ENCODE results near the gene LCNL1.

DNA sequence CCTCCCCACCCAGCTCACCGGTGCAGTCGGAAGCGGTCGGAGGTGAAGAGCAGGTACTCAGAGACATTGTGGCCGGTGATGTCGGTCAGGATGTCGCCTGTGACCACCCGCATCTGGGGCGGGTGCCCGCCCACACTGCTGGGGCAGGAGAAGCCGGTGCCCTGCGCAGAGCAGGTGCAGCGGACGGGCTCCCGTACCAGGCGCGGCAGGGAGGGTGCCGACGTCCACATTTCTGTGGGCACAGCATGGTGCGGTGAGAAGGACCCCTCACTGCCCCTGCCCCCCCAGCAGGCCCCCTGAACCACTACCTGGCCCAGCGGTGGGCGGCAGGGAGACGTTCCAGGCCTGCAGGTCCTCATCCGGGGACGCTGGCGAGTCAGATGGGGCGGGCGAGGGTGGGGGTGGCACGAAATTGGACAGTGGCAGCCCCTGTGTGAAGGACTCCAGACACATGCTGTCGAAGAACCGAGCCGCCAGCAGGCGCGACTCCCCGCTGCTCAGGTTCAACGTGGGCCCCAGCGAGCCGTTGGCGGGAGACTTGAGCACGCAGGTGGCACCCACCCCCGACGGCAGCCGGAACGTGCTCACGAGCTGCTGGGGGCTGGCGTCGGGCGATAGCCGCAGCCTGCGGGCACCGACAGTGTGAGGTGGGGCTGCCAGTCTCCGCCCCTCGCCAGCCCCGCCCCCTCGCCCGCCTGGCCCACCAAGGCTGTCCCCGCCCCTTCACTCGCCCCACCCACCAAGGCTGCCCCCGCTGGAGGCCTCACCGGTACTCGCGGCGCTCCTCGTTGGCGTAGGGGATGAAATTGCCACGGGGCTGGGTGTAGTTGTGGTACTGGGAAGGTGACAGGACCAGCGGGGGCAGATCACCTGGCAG lies 30.1 kb downstream of the LCNL1 start:
- TF ChIP-seq, protein P1, sequence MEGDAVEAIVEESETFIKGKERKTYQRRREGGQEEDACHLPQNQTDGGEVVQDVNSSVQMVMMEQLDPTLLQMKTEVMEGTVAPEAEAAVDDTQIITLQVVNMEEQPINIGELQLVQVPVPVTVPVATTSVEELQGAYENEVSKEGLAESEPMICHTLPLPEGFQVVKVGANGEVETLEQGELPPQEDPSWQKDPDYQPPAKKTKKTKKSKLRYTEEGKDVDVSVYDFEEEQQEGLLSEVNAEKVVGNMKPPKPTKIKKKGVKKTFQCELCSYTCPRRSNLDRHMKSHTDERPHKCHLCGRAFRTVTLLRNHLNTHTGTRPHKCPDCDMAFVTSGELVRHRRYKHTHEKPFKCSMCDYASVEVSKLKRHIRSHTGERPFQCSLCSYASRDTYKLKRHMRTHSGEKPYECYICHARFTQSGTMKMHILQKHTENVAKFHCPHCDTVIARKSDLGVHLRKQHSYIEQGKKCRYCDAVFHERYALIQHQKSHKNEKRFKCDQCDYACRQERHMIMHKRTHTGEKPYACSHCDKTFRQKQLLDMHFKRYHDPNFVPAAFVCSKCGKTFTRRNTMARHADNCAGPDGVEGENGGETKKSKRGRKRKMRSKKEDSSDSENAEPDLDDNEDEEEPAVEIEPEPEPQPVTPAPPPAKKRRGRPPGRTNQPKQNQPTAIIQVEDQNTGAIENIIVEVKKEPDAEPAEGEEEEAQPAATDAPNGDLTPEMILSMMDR (IDR thresholded peaks at IDR 0.05; ENCODE audit: poor library complexity) = no peak
- TF ChIP-seq EZH2 (IDR thresholded peaks at IDR 0.05; ENCODE audit: borderline replicate concordance) (no peak), EZH2phosphoT487 (IDR thresholded peaks at IDR 0.05; ENCODE audit: low read depth, severe bottlenecking, unreplicated experiment) (no peak)

Measured in hepatocyte (in vitro differentiated cells).